Neural cell (in vitro differentiated cells): ENCODE measurements around the gene ANKMY1. TPM values are rescaled to one million over a fixed set of nuclear protein-coding genes. Genes with fewer than 3 reads are reported as not detected.

Experiments used
- H2AFZ ChIP-seq: fragments of 200-600, 300-800 bp; sonication (generic), shearing (Covaris generic); 2 replicates; pipeline ENCODE4 v1.6.0; 2014; ENCODE audit warnings: low read depth, mild to moderate bottlenecking, antibody characterized with exemption, low read length, moderate library complexity
- H3F3A ChIP-seq: fragments of 200-600 bp; shearing (Covaris generic); 2 replicates; pipeline ENCODE4 v1.6.1; 2016; ENCODE audit warnings: mild to moderate bottlenecking, moderate library complexity, mixed read lengths, antibody characterized with exemption, low read length; ENCODE audit not compliant: insufficient read depth, poor library complexity, severe bottlenecking
- H3K27ac ChIP-seq: fragments of 200-600, 300-800 bp; sonication (generic), shearing (Covaris generic); 2 replicates; pipeline ENCODE4 v1.5.1; 2014; ENCODE audit warnings: mild to moderate bottlenecking, low read length, moderate library complexity
- H3K27me3 ChIP-seq: fragments of 300-800, 200-600 bp; sonication (generic), shearing (Covaris generic); 2 replicates; pipeline ENCODE4 v1.6.0; 2014; ENCODE audit warnings: mild to moderate bottlenecking, low read depth, low read length, moderate library complexity; ENCODE audit not compliant: insufficient read depth
- H3K36me3 ChIP-seq: fragments of 300-800, 200-600 bp; sonication (generic), shearing (Covaris generic); 2 replicates; pipeline ENCODE4 v1.5.1; 2014; ENCODE audit warnings: mild to moderate bottlenecking, antibody characterized with exemption, low read length, moderate library complexity; ENCODE audit not compliant: insufficient read depth
- H3K4me2 ChIP-seq: fragments of 300-800, 200-600 bp; sonication (generic), shearing (Covaris generic); 2 replicates; pipeline ENCODE4 v1.6.0; 2014; ENCODE audit warnings: mild to moderate bottlenecking, low read length
- H3K4me3 ChIP-seq: fragments of 300-800, 200-600 bp; sonication (generic), shearing (Covaris generic); 2 replicates; pipeline ENCODE4 v1.5.1; 2014; ENCODE audit warnings: mild to moderate bottlenecking, low read length, moderate library complexity
- H3K79me2 ChIP-seq: fragments of 200-600 bp; shearing (Covaris generic); replicated peaks from 2 replicates; pipeline ENCODE4 v1.6.0; 2014; ENCODE audit warnings: mild to moderate bottlenecking, low read length, moderate library complexity; ENCODE audit not compliant: insufficient read depth
- H3K9ac ChIP-seq: fragments of 300-800, 200-600 bp; sonication (generic), shearing (Covaris generic); 2 replicates; pipeline ENCODE4 v1.6.1; 2016; ENCODE audit warnings: mild to moderate bottlenecking, low read length, mixed read lengths
- H3K9me2 ChIP-seq: fragments of 200-600 bp; shearing (Covaris generic); 2 replicates; pipeline ENCODE4 v1.6.1; 2016; ENCODE audit warnings: mild to moderate bottlenecking, low read length, mixed read lengths; ENCODE audit not compliant: insufficient read depth
- H3K9me3 ChIP-seq: fragments of 200-600, 300-800 bp; sonication (generic), shearing (Covaris generic); 2 replicates; pipeline ENCODE4 v1.6.1; 2016; ENCODE audit warnings: mild to moderate bottlenecking, mixed run types, low read length, moderate library complexity, mixed read lengths
- H4K20me1 ChIP-seq: fragments of 200-600 bp; shearing (Covaris generic); 2 replicates; pipeline ENCODE4 v1.6.1; 2016; ENCODE audit warnings: mild to moderate bottlenecking, mixed run types; ENCODE audit not compliant: insufficient read depth
- CTCF ChIP-seq: fragments of 450-650 bp; IDR thresholded peaks from 2 replicates; pipeline ENCODE4 v1.5.1; 2014; ENCODE audit warnings: antibody characterized with exemption, mild to moderate bottlenecking, moderate library complexity; ENCODE audit not compliant: poor library complexity, severe bottlenecking
- EP300 ChIP-seq: fragments of 450-650 bp; conservative IDR thresholded peaks from 2 replicates; pipeline ENCODE4 v1.6.1; 2014; ENCODE audit warnings: antibody characterized with exemption, mild to moderate bottlenecking, moderate library complexity; ENCODE audit not compliant: poor library complexity, severe bottlenecking
- EZH2 ChIP-seq: fragments of 200-600, 300-800 bp; shearing (Covaris generic), sonication (generic); IDR thresholded peaks from 2 replicates; pipeline ENCODE4 v1.6.1; 2014; ENCODE audit warnings: antibody characterized with exemption, low read length, borderline replicate concordance, mild to moderate bottlenecking; ENCODE audit not compliant: insufficient read depth, poor library complexity, severe bottlenecking
- MXI1 ChIP-seq: fragments of 450-650 bp; conservative IDR thresholded peaks from 2 replicates; pipeline ENCODE4 v1.6.1; 2014; ENCODE audit warnings: antibody characterized with exemption, mild to moderate bottlenecking; ENCODE audit not compliant: poor library complexity, severe bottlenecking
- POLR2AphosphoS5 ChIP-seq: IDR thresholded peaks from 2 replicates; pipeline ENCODE4 v1.6.1; 2012
- RAD21 ChIP-seq: fragments of 450-650 bp; conservative IDR thresholded peaks from 2 replicates; pipeline ENCODE4 v1.6.1; 2014; ENCODE audit warnings: antibody characterized with exemption, mild to moderate bottlenecking, moderate library complexity
- REST ChIP-seq: IDR thresholded peaks from 2 replicates; pipeline ENCODE4 v1.6.1; 2012; ENCODE audit warnings: borderline replicate concordance
- SMC3 ChIP-seq: fragments of 450-650 bp; conservative IDR thresholded peaks from 2 replicates; pipeline ENCODE4 v1.6.1; 2014; ENCODE audit warnings: antibody characterized with exemption, mild to moderate bottlenecking, moderate library complexity; ENCODE audit not compliant: poor library complexity
- TAF1 ChIP-seq: IDR thresholded peaks from 2 replicates; pipeline ENCODE4 v1.6.1; 2012; ENCODE audit warnings: low read depth
- polyA plus RNA-seq: library from polyadenylated mRNA; depleted of rRNA; stranded (reverse); fragments of >200 nt; gene quantifications from 2 replicates; pipeline ENCODE4 v1.2.3, GENCODE V29; 2014

Gene ANKMY1
- polyA plus RNA-seq, 1 donor from 2014 or later, result 6.6 TPM

GRCh38 chr2:240579071-240579762 is 21.4 kb upstream of the ANKMY1 start:
- no peak overlapping the region for H3K27ac ChIP-seq
- no peaks in the 10 kb centered on the region for H4K20me1 ChIP-seq
- peaks cover 8% of the 10 kb centered on the region for H3K79me2 ChIP-seq
- TF ChIP-seq MXI1, result no peak
- TF ChIP-seq RAD21, result no peak
- no peak for TF ChIP-seq TAF1
- H3K27me3 ChIP-seq, result no peaks in the 10 kb centered on the region
- no peaks in the 10 kb centered on the region for H3K9me2 ChIP-seq
- no peaks in the 10 kb centered on the region for H3F3A ChIP-seq
- H2AFZ ChIP-seq, result no peak overlapping the region
- no peak overlapping the region for H3K9ac ChIP-seq
- no peaks in the 10 kb centered on the region for H3K36me3 ChIP-seq
- H3K4me3 ChIP-seq, result no peak overlapping the region
- H3K4me2 ChIP-seq, result no peak overlapping the region
- no peaks in the 10 kb centered on the region for H3K9me3 ChIP-seq

- peaks cover 4% of the 10 kb centered on the region for H3K79me2 ChIP-seq
- H3K4me2 ChIP-seq, result no peak overlapping the region
- no peaks in the 10 kb centered on the region for H3K27me3 ChIP-seq
- H3K9me2 ChIP-seq, result no peaks in the 10 kb centered on the region
- TF ChIP-seq SMC3, result no peak
- no peak for TF ChIP-seq EP300
- TF ChIP-seq CTCF, result no peak
- no peak for TF ChIP-seq EZH2
- no peak for TF ChIP-seq TAF1
- no peak for TF ChIP-seq RAD21
- no peak for TF ChIP-seq MXI1
- no peak for TF ChIP-seq POLR2AphosphoS5
- no peak for TF ChIP-seq REST
- H3K9ac ChIP-seq, result no peak overlapping the region
- H3F3A ChIP-seq, result no peaks in the 10 kb centered on the region
- H4K20me1 ChIP-seq, result no peaks in the 10 kb centered on the region
- H2AFZ ChIP-seq, result no peak overlapping the region
- no peaks in the 10 kb centered on the region for H3K9me3 ChIP-seq
- H3K4me3 ChIP-seq, result no peak overlapping the region
- no peak overlapping the region for H3K27ac ChIP-seq
- H3K36me3 ChIP-seq, result no peaks in the 10 kb centered on the region
These were observed 20.7 kb upstream of the ANKMY1 start for GRCh38 chr2:240578488-240578887.
